Endothelial cell of umbilical vein (primary cell): ENCODE measurements around the gene TAAR9. TPM values are rescaled to one million over a fixed set of nuclear protein-coding genes. Genes with fewer than 3 reads are reported as not detected.

ENCODE experiments used
- BruUV-seq: library from RNA; stranded (reverse); fragments of 400-500 nt; replicated peaks from 2 replicates; lab custom pipeline; 2021; lab: Mats Ljungman, UMichigan
- CTCF ChIA-PET: fragments of 300-600, 350-600 bp; sonication (Branson Sonifier 250); formaldehyde crosslinking; loops from one replicate; lab custom pipeline; 2021; ENCODE audit warnings: antibody characterized with exemption, inconsistent platforms; lab: Charles Lee
- POLR2A ChIA-PET: fragments of 300-600, 350-600 bp; sonication (Branson Sonifier 250); formaldehyde crosslinking; loops from one replicate; lab custom pipeline; 2021; ENCODE audit warnings: antibody characterized with exemption, inconsistent platforms; lab: Charles Lee
- DNase-seq: peaks from one replicate; pipeline ENCODE4 v3.0.0-alpha.2; 2011; ENCODE audit warnings: low read depth, low spot score
- FAIRE-seq: peaks from 2 replicates; lab custom pipeline; 2011; peaks lifted over from hg19 to GRCh38; lab: Jason Lieb, UNC
- H2AFZ ChIP-seq: 2 replicates; pipeline ENCODE4 v1.6.0; 2012; ENCODE audit warnings: low read depth, low read length, control low read depth, inconsistent platforms
- H3K27ac ChIP-seq: 2 replicates; pipeline ENCODE4 v1.5.1; 2011; ENCODE audit warnings: low read depth, mild to moderate bottlenecking, control low read depth, low read length, moderate library complexity; ENCODE audit not compliant: insufficient read depth
- H3K27me3 ChIP-seq, 2 experiments: 2 replicates each; pipeline versions ENCODE4 v1.6.0 to v1.6.1; 2011; ENCODE audit warnings: low read length in 2 of 2, mixed read lengths in 1 of 2; ENCODE audit not compliant: control insufficient read depth in 2 of 2, insufficient read depth in 2 of 2
- H3K36me3 ChIP-seq, 2 experiments: 2 replicates in 1 of 2; 3 replicates in 1 of 2; pipeline ENCODE4 v1.5.1; 2011; ENCODE audit warnings: low read length in 2 of 2, mild to moderate bottlenecking in 1 of 2, moderate library complexity in 1 of 2; ENCODE audit not compliant: control insufficient read depth in 2 of 2, insufficient read depth in 2 of 2; ENCODE audit errors: extremely low read depth in 1 of 2
- H3K4me1 ChIP-seq: 3 replicates; pipeline ENCODE4 v1.5.1; 2011; ENCODE audit warnings: mild to moderate bottlenecking, low read length; ENCODE audit not compliant: control insufficient read depth, insufficient read depth; ENCODE audit errors: extremely low read depth
- H3K4me2 ChIP-seq: 2 replicates; pipeline ENCODE4 v1.6.1; 2011; ENCODE audit warnings: low read length, control low read depth, mixed read lengths; ENCODE audit not compliant: insufficient read depth
- H3K4me3 ChIP-seq, 3 experiments: fragments of 200-600 bp in 1 of 3; sonication (generic), shearing (Covaris generic) in 1 of 3; replicated peaks in 1 of 3; 2 replicates each; pipeline ENCODE4 v1.5.1; 2011 to 2016; ENCODE audit warnings: control low read depth in 3 of 3, low read length in 3 of 3, mild to moderate bottlenecking in 2 of 3, inconsistent platforms in 1 of 3, low read depth in 1 of 3, moderate library complexity in 1 of 3; ENCODE audit not compliant: insufficient read depth in 1 of 3
- H3K79me2 ChIP-seq: 2 replicates; pipeline ENCODE4 v1.6.0; 2012; ENCODE audit warnings: low read length, inconsistent platforms; ENCODE audit not compliant: control insufficient read depth, insufficient read depth
- H3K9ac ChIP-seq: replicated peaks from 2 replicates; pipeline ENCODE3; 2011; ENCODE audit warnings: low read length, control low read depth; ENCODE audit not compliant: insufficient read depth; ENCODE audit errors: extremely low read depth
- H3K9me1 ChIP-seq: replicated peaks from 3 replicates; pipeline ENCODE4 v1.6.0; 2011; ENCODE audit warnings: mild to moderate bottlenecking, low read length; ENCODE audit not compliant: control insufficient read depth, insufficient read depth; ENCODE audit errors: extremely low read depth
- H3K9me3 ChIP-seq: replicated peaks from 2 replicates; pipeline ENCODE4 v1.5.1; 2012; ENCODE audit warnings: low read length, inconsistent platforms; ENCODE audit not compliant: control insufficient read depth, insufficient read depth
- H4K20me1 ChIP-seq: replicated peaks from 2 replicates; pipeline ENCODE3; 2011; ENCODE audit warnings: mild to moderate bottlenecking, low read length; ENCODE audit not compliant: control insufficient read depth, insufficient read depth; ENCODE audit errors: extremely low read depth
- CTCF ChIP-seq, 2 donors: IDR thresholded peaks; 1 replicate in 1 of 2; 2 replicates in 1 of 2; pipeline ENCODE4 v1.5.1; 2011; ENCODE audit warnings: low read length in 2 of 2, mild to moderate bottlenecking in 2 of 2, moderate library complexity in 2 of 2, control low read depth in 1 of 2, inconsistent platforms in 1 of 2, low read depth in 1 of 2; ENCODE audit not compliant: insufficient read depth in 1 of 2; ENCODE audit errors: extremely low read depth in 1 of 2
- EZH2 ChIP-seq: IDR thresholded peaks from 2 replicates; pipeline ENCODE4 v1.6.1; 2012; ENCODE audit warnings: borderline replicate concordance, low read depth, mild to moderate bottlenecking, moderate library complexity, low read length, inconsistent platforms; ENCODE audit not compliant: severe bottlenecking
- FOS ChIP-seq: IDR thresholded peaks from 2 replicates; pipeline ENCODE4 v1.6.1; 2011; ENCODE audit warnings: mild to moderate bottlenecking, low read length, moderate library complexity, borderline replicate concordance; ENCODE audit not compliant: insufficient read depth
- GATA2 ChIP-seq: IDR thresholded peaks from 2 replicates; pipeline ENCODE4 v1.7.0; 2011; ENCODE audit warnings: low read depth, mild to moderate bottlenecking, moderate library complexity, mixed read lengths, low read length; ENCODE audit not compliant: insufficient read length, insufficient read depth
- JUN ChIP-seq: IDR thresholded peaks from 2 replicates; pipeline ENCODE4 v1.6.1; 2011; ENCODE audit warnings: borderline replicate concordance, low read depth; ENCODE audit not compliant: insufficient read length, insufficient read depth
- MAX ChIP-seq: IDR thresholded peaks from 2 replicates; pipeline ENCODE4 v1.6.1; 2011; ENCODE audit not compliant: insufficient read depth, insufficient read length
- MYC ChIP-seq: IDR thresholded peaks from one replicate; pipeline ENCODE4 v1.6.1; 2011; ENCODE audit warnings: mild to moderate bottlenecking, low read depth, low read length
- POLR2A ChIP-seq: IDR thresholded peaks from 2 replicates; pipeline ENCODE4 v1.6.1; 2012; ENCODE audit warnings: low read depth, mild to moderate bottlenecking, control low read depth, low read length
- POLR2AphosphoS5 ChIP-seq: IDR thresholded peaks from 2 replicates; pipeline ENCODE4 v1.6.1; 2012; ENCODE audit warnings: low read depth, mild to moderate bottlenecking, control low read depth, low read length, moderate library complexity; ENCODE audit not compliant: insufficient read depth
- dilution Hi-C: fragments of 300-500 bp; cut with MboI; formaldehyde crosslinking; loops from one replicate; pipeline ENCODE4 v1.15.0; 2019; ENCODE audit warnings: low sequenced_read_pairs; ENCODE audit not compliant: extremely low pct_ligation_motif_present
- intact Hi-C: fragments of 100-400 bp; cut with micrococcal nuclease; formaldehyde crosslinking; loops from one replicate; pipeline ENCODE4 v1.10.0; 2022
- polyA plus RNA-seq, 4 experiments: library from polyadenylated mRNA; depleted of rRNA in 3 of 4; stranded (reverse) in 3 of 4; unstranded in 1 of 4; fragments of >200 nt; gene quantifications; 2 replicates each; pipeline versions ENCODE4 v1.2.1 to v1.2.3, GENCODE V29; 2011 to 2012; ENCODE audit warnings: missing spikeins in 1 of 4
- total RNA-seq: library from RNA; stranded (reverse); gene quantifications from 2 replicates; pipeline ENCODE4 v1.2.3, GENCODE V29; 2021

TAAR9 gene
- total and polyA plus RNA-seq, 2 donors (not counting 3 experiments of a cell fraction or from before 2014, with no cell fraction given): not detected

DNA sequence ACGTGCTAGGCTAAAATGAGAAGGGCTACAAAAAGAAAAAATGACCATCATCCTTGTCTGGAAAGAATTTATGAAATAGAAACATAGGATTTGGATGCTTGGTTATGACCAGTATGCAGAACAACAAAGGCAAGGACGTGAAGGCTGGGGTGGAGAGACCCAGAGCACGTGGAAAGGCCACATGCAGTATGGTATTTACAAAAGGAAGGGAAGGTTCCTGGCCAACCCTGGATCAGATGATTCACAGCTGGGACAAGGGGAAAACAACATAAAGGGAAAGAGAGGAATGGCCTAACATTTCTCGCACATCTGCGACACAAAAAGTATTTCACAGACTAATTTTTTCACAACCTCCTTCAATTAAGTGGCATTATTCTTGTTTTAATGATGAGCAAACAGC lies 33.3 kb upstream of the TAAR9 start:
- no peaks in the 10 kb centered on the region for H3K9me1 ChIP-seq
- peak overlapping the region; percentile 68 for H3K27ac ChIP-seq
- peaks cover 24% of the 10 kb centered on the region for H3K4me1 ChIP-seq
- dilution Hi-C loops: no loop called here
- peak overlapping the region; percentile 68 for H3K4me2 ChIP-seq
- CTCF ChIA-PET: interaction anchor here (1.0 to 1.5 kb wide), 2 partner anchors 20 to 206 kb away, joined by 4 read pairs; no protein-coding TSS in a partner anchor
- intact Hi-C loops: loop anchor here (2.0 kb wide), 1 partner anchor 14 kb away; no protein-coding TSS in a partner anchor
- H3K79me2 ChIP-seq: peaks cover 67% of the 10 kb centered on the region
- no peak overlapping the region for H3K9ac ChIP-seq
- no peaks in the 10 kb centered on the region for H3K9me3 ChIP-seq
- no peak overlapping the region for H2AFZ ChIP-seq
- H3K36me3 ChIP-seq: peaks cover 5 to 10% of the 10 kb centered on the region in 2 experiments
- FAIRE-seq (peak; percentile 93), DNase-seq (peak; percentile 93)
- no peak overlapping the region for H3K4me3 ChIP-seq
- no peaks in the 10 kb centered on the region for H3K27me3 ChIP-seq
- H4K20me1 ChIP-seq: no peaks in the 10 kb centered on the region
- TF ChIP-seq POLR2A: no peak
- TF ChIP-seq CTCF (IDR thresholded peaks at IDR 0.05; ENCODE audit: extremely low read depth in 1 of 2, insufficient read depth in 1 of 2, low read depth in 1 of 2, low read length in 2 of 2): no peak
- TF ChIP-seq MYC: peak; percentile 97
- peak; percentile 46 for TF ChIP-seq JUN
- peak; percentile 62 for TF ChIP-seq FOS
- peak; percentile 67 for TF ChIP-seq POLR2AphosphoS5
- no peak for TF ChIP-seq EZH2
- peak; percentile 96 for TF ChIP-seq MAX
- no peak for TF ChIP-seq GATA2
- POLR2A ChIA-PET: no interaction called here
- no TSS peak for BruUV-seq
